ENCODE data around the gene IGSF21. TPM values are rescaled to one million over a fixed set of nuclear protein-coding genes. Genes with fewer than 3 reads are reported as not detected.

IGSF21 gene
- total and polyA plus RNA-seq, 2 donors (not counting 3 experiments of a cell fraction or from before 2014, with no cell fraction given): not detected

DNA sequence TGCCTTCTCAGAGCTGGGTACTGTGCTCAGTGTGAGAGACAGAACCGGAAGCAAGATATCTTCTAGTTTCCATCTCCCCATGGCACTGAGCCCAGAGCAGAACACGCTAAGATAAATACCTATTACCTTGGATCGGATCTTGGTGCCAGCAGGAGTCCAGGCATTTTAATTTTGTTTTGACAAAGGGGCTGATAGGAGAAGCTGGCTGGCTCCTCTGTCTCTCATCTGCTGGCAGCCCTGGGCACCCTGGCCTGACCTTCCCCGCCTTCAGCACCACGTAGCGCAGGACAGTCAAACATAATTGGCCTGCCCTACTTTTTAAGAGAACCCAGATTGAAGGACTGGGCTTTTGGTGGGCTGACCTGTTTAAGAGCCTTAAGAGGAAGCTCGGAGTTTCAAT is 212.5 kb downstream of the IGSF21 start:
- ChIA-PET POLR2A (no interaction called here), CTCF (no interaction called here)
- H2AFZ ChIP-seq (ENCODE audit: low read depth, low read length): no peak overlapping the region
- dilution Hi-C loops (cut with MboI; ENCODE audit: extremely low pct_ligation_motif_present, low sequenced_read_pairs): no loop called here
- no peak overlapping the region for H3K27ac ChIP-seq (ENCODE audit: insufficient read depth, low read depth, low read length)
- no peak for DNase-seq (ENCODE audit: low read depth, low spot score)
- no peak overlapping the region for H3K4me2 ChIP-seq (ENCODE audit: insufficient read depth, low read length)
- H3K79me2 ChIP-seq (ENCODE audit: control insufficient read depth, insufficient read depth, low read length): no peaks in the 10 kb centered on the region
- no peak for FAIRE-seq
- H3K4me3 ChIP-seq (replicated peaks in 1 of 3; ENCODE audit: insufficient read depth in 1 of 3, low read depth in 1 of 3, low read length in 3 of 3): no peak overlapping the region
- no peak overlapping the region for H3K9ac ChIP-seq (replicated peaks; ENCODE audit: extremely low read depth, insufficient read depth, low read length)
- H3K36me3 ChIP-seq (ENCODE audit: control insufficient read depth in 2 of 2, extremely low read depth in 1 of 2, insufficient read depth in 2 of 2, low read length in 2 of 2): no peaks in the 10 kb centered on the region
- TF ChIP-seq, protein P1, sequence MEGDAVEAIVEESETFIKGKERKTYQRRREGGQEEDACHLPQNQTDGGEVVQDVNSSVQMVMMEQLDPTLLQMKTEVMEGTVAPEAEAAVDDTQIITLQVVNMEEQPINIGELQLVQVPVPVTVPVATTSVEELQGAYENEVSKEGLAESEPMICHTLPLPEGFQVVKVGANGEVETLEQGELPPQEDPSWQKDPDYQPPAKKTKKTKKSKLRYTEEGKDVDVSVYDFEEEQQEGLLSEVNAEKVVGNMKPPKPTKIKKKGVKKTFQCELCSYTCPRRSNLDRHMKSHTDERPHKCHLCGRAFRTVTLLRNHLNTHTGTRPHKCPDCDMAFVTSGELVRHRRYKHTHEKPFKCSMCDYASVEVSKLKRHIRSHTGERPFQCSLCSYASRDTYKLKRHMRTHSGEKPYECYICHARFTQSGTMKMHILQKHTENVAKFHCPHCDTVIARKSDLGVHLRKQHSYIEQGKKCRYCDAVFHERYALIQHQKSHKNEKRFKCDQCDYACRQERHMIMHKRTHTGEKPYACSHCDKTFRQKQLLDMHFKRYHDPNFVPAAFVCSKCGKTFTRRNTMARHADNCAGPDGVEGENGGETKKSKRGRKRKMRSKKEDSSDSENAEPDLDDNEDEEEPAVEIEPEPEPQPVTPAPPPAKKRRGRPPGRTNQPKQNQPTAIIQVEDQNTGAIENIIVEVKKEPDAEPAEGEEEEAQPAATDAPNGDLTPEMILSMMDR (IDR thresholded peaks at IDR 0.05; ENCODE audit: extremely low read depth in 1 of 2, insufficient read depth in 1 of 2, low read depth in 1 of 2, low read length in 2 of 2): no peak
- TF ChIP-seq POLR2A (IDR thresholded peaks at IDR 0.05; ENCODE audit: low read depth, low read length) (no peak), JUN (IDR thresholded peaks at IDR 0.05; ENCODE audit: borderline replicate concordance, insufficient read depth, insufficient read length, low read depth) (no peak), GATA2 (IDR thresholded peaks at IDR 0.05; ENCODE audit: insufficient read depth, insufficient read length, low read depth, low read length) (no peak), EZH2 (IDR thresholded peaks at IDR 0.05; ENCODE audit: borderline replicate concordance, low read depth, low read length, severe bottlenecking) (no peak), POLR2AphosphoS5 (IDR thresholded peaks at IDR 0.05; ENCODE audit: insufficient read depth, low read depth, low read length) (no peak)
- TF ChIP-seq, protein P2, sequence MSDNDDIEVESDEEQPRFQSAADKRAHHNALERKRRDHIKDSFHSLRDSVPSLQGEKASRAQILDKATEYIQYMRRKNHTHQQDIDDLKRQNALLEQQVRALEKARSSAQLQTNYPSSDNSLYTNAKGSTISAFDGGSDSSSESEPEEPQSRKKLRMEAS (IDR thresholded peaks at IDR 0.05; ENCODE audit: insufficient read depth, insufficient read length): no peak
- no TSS peak for BruUV-seq (replicated peaks)
- no peaks in the 10 kb centered on the region for H3K4me1 ChIP-seq (ENCODE audit: control insufficient read depth, extremely low read depth, insufficient read depth, low read length)
- no peaks in the 10 kb centered on the region for H3K9me3 ChIP-seq (replicated peaks; ENCODE audit: control insufficient read depth, insufficient read depth, low read length)
- no peaks in the 10 kb centered on the region for H3K27me3 ChIP-seq (ENCODE audit: control insufficient read depth in 2 of 2, insufficient read depth in 2 of 2, low read length in 2 of 2)
- intact Hi-C loops (cut with micrococcal nuclease): no loop called here
- H4K20me1 ChIP-seq (replicated peaks; ENCODE audit: control insufficient read depth, extremely low read depth, insufficient read depth, low read length): no peaks in the 10 kb centered on the region
- no peaks in the 10 kb centered on the region for H3K9me1 ChIP-seq (replicated peaks; ENCODE audit: control insufficient read depth, extremely low read depth, insufficient read depth, low read length)
